ENCODE results near the gene SEPTIN8. TPM values are rescaled to one million over a fixed set of nuclear protein-coding genes. Genes with fewer than 3 reads are reported as not detected.

Gene SEPTIN8
- total RNA-seq, 1 experiment from 2014 or later = 38.2 TPM

DNA sequence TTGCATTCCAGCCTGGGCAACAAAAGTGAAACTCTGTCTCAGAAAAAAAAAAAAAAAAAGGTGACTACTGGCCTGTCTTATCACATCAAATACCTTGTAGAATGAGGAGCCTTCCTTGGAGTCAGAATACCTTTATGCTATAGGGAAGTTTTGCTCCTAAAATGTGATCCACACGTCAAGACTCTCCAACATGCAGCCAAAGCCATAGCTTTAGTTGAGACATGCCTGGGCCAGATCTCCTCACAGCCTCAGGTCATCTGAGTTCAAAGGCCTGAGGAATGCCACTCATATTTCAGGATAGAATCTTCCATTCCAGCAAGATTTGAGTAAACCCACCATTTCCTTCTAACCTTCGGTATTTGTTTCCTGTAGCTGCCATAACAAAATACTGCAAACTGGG is 22.4 kb upstream of the SEPTIN8 start:
- no peak overlapping the region for H2AK5ac ChIP-seq (ENCODE audit: insufficient read length, low read length)
- Mint-ChIP-seq H3K27me3 (ENCODE audit: low read depth) (peaks cover 20% of the 10 kb centered on the region), H3K36me3 (ENCODE audit: insufficient read depth in 1 of 3, low read depth in 3 of 3) (no peaks in the 10 kb centered on the region), H3K4me1 (no peaks in the 10 kb centered on the region), H3K4me3 (no peak overlapping the region), H3K9me3 (no peaks in the 10 kb centered on the region), H3K27ac (no peak overlapping the region)
- no peaks in the 10 kb centered on the region for H3K4me1 ChIP-seq (ENCODE audit: insufficient read depth, low read length)
- H3K79me2 ChIP-seq (ENCODE audit: insufficient read depth, low read length) = no peaks in the 10 kb centered on the region; the same call in 1 of the 2 replicates
- H3K9me3 ChIP-seq (ENCODE audit: control insufficient read depth, low read depth, low read length) = no peaks in the 10 kb centered on the region
- no peak overlapping the region for H4K8ac ChIP-seq (replicated peaks; ENCODE audit: insufficient read length, low read depth, low read length)
- H3K27ac ChIP-seq (ENCODE audit: insufficient read length, low read depth, low read length) = no peak overlapping the region
- no peak overlapping the region for H3K18ac ChIP-seq (ENCODE audit: insufficient read length, low read depth, low read length)
- no peak for DNase-seq
- no peak overlapping the region for H4K5ac ChIP-seq (ENCODE audit: insufficient read length, low read depth, low read length)
- no peak overlapping the region for H3K4ac ChIP-seq (ENCODE audit: low read depth, low read length)
- no peak overlapping the region for H2BK120ac ChIP-seq (ENCODE audit: low read depth, low read length, poor library complexity, severe bottlenecking)
- H3K56ac ChIP-seq (ENCODE audit: insufficient read length, low read depth, low read length) = no peak overlapping the region
- H3K79me1 ChIP-seq (ENCODE audit: insufficient read depth, low read depth, low read length, poor library complexity, severe bottlenecking) = no peaks in the 10 kb centered on the region
- H2BK12ac ChIP-seq (ENCODE audit: insufficient read length, low read depth, low read length) = no peak overlapping the region
- H3K23me2 ChIP-seq (ENCODE audit: insufficient read length, low read depth, low read length, poor library complexity, severe bottlenecking) = no peaks in the 10 kb centered on the region
- no peak overlapping the region for H3K4me2 ChIP-seq (ENCODE audit: insufficient read depth, insufficient read length, low read length)
- H3K23ac ChIP-seq (ENCODE audit: insufficient read length, low read depth, low read length) = no peak overlapping the region
- no peak overlapping the region for H3K14ac ChIP-seq (ENCODE audit: insufficient read depth, low read length)
- no peak overlapping the region for H2AFZ ChIP-seq (ENCODE audit: low read length)
- no peaks in the 10 kb centered on the region for H4K20me1 ChIP-seq (ENCODE audit: control insufficient read depth, insufficient read depth, insufficient read length)
- H4K91ac ChIP-seq (ENCODE audit: insufficient read length, low read depth, low read length) = no peak overlapping the region
- H2BK20ac ChIP-seq (ENCODE audit: low read depth, low read length, poor library complexity, severe bottlenecking) = no peak overlapping the region
- H2BK5ac ChIP-seq (ENCODE audit: insufficient read length, low read length) = no peak overlapping the region
- no peak overlapping the region for H2BK15ac ChIP-seq (ENCODE audit: low read depth, low read length)
- H3K9ac ChIP-seq (ENCODE audit: extremely low read depth, insufficient read length, low read length) = no peak overlapping the region
- no peak overlapping the region for H3T11ph ChIP-seq (ENCODE audit: low read length)
- WGBS (ENCODE audit: extremely low coverage, insufficient read length, low lambda C conversion rate) = no CpG with 5 or more reads among the region's 2 CpGs
- H3K27me3 ChIP-seq (ENCODE audit: insufficient read depth, low read length) = no peaks in the 10 kb centered on the region
- TF ChIP-seq, protein P1, sequence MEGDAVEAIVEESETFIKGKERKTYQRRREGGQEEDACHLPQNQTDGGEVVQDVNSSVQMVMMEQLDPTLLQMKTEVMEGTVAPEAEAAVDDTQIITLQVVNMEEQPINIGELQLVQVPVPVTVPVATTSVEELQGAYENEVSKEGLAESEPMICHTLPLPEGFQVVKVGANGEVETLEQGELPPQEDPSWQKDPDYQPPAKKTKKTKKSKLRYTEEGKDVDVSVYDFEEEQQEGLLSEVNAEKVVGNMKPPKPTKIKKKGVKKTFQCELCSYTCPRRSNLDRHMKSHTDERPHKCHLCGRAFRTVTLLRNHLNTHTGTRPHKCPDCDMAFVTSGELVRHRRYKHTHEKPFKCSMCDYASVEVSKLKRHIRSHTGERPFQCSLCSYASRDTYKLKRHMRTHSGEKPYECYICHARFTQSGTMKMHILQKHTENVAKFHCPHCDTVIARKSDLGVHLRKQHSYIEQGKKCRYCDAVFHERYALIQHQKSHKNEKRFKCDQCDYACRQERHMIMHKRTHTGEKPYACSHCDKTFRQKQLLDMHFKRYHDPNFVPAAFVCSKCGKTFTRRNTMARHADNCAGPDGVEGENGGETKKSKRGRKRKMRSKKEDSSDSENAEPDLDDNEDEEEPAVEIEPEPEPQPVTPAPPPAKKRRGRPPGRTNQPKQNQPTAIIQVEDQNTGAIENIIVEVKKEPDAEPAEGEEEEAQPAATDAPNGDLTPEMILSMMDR (conservative IDR thresholded peaks at IDR 0.05) = no peak

Data from H9 (cell line).